HepG2 (cell line): ENCODE data around the gene MMP24OS. TPM values are rescaled to one million over a fixed set of nuclear protein-coding genes. Genes with fewer than 3 reads are reported as not detected.
A peak's percentile ranks its signal among the peaks of the same experiment; 100 is the strongest.

Experiments
- BRD4 ChIP-seq: sonication (generic); formaldehyde crosslinking; IDR thresholded peaks from 2 replicates; pipeline ENCODE4 v1.4.0; 2020; ENCODE audit warnings: missing genetic modification reagents
- CSRNP1 ChIP-seq: sonication (generic); formaldehyde crosslinking; IDR thresholded peaks from 2 replicates; pipeline ENCODE4 v1.8.1; 2023; ENCODE audit warnings: mild to moderate bottlenecking, missing genetic modification reagents
- EEA1 ChIP-seq: sonication (generic); formaldehyde crosslinking; IDR thresholded peaks from 2 replicates; pipeline ENCODE4 v1.5.1; 2020; ENCODE audit warnings: mild to moderate bottlenecking, missing genetic modification reagents, borderline replicate concordance
- ELF1 ChIP-seq: sonication (generic); formaldehyde crosslinking; IDR thresholded peaks from 2 replicates; pipeline ENCODE4 v1.4.0; 2020; ENCODE audit warnings: missing genetic modification reagents
- NFE2L2 ChIP-seq: fragments of 150-350 bp; IDR thresholded peaks from 2 replicates; pipeline ENCODE4 v1.6.1; 2014; ENCODE audit warnings: low read length
- REST ChIP-seq, 2 experiments: IDR thresholded peaks; 2 replicates each; pipeline ENCODE4 v1.6.1; 2011 to 2012; ENCODE audit warnings: low read length in 2 of 2, borderline replicate concordance in 1 of 2, low read depth in 1 of 2, mild to moderate bottlenecking in 1 of 2, moderate library complexity in 1 of 2
- SNAPC4 ChIP-seq: sonication (generic); formaldehyde crosslinking; IDR thresholded peaks from 2 replicates; pipeline ENCODE4 v1.4.0; 2020; ENCODE audit warnings: mild to moderate bottlenecking, missing genetic modification reagents
- THAP9 ChIP-seq: sonication (generic); formaldehyde crosslinking; IDR thresholded peaks from 2 replicates; pipeline ENCODE4; 2020; ENCODE audit warnings: missing genetic modification reagents, mild to moderate bottlenecking, borderline replicate concordance
- ZBTB4 ChIP-seq: sonication (generic); formaldehyde crosslinking; IDR thresholded peaks from 2 replicates; pipeline ENCODE4 v1.4.0; 2020; ENCODE audit warnings: missing genetic modification reagents, mild to moderate bottlenecking, borderline replicate concordance
- ZNF207 ChIP-seq: fragments of 450-650 bp; IDR thresholded peaks from 2 replicates; pipeline ENCODE4 v1.6.1; 2016; ENCODE audit warnings: antibody characterized with exemption, borderline replicate concordance
- ZNF383 ChIP-seq: sonication (generic); formaldehyde crosslinking; IDR thresholded peaks from 2 replicates; pipeline ENCODE4 v1.4.0; 2020; ENCODE audit warnings: missing genetic modification reagents, mild to moderate bottlenecking, borderline replicate concordance
- ZNF724P ChIP-seq: sonication (generic); formaldehyde crosslinking; IDR thresholded peaks from 2 replicates; pipeline ENCODE4 v1.8.0; 2022; ENCODE audit warnings: missing genetic modification reagents, borderline replicate concordance
- polyA plus RNA-seq, 8 experiments: library from polyadenylated mRNA; depleted of rRNA in 3 of 8; stranded (reverse) in 7 of 8; unstranded in 1 of 8; fragments of >200 nt; fragmentation: Illumina TruSeq in 4 of 8; extraction: Trizol in 4 of 8; gene quantifications; 2 replicates each; pipeline versions ENCODE4 v1.2.1 to v1.2.3, GENCODE V29; 2011 to 2016; ENCODE audit warnings: low read depth in 4 of 8, missing spikeins in 1 of 8, mixed read lengths in 1 of 8; ENCODE audit not compliant: insufficient read depth in 1 of 8
- total RNA-seq, 5 experiments: library from RNA; depleted of rRNA; stranded (reverse); fragments of >200 nt; fragmentation: Illumina TruSeq; extraction: Trizol; gene quantifications; 2 replicates each; pipeline ENCODE4 v1.2.3, GENCODE V29; 2016; ENCODE audit warnings: low read depth in 1 of 5

Gene MMP24OS
- total and polyA plus RNA-seq, 2 of the 13 experiments (the other 11 are each of a cell fraction or from before 2014, with no cell fraction given), result 6.0 to 8.5 TPM

- TF ChIP-seq THAP9 (CRISPR knock-in tag), result no peak
- TF ChIP-seq SNAPC4, result no peak
- no peak for TF ChIP-seq ZBTB4 (CRISPR knock-in tag)
- TF ChIP-seq CSRNP1, result no peak
- TF ChIP-seq ZNF724P (CRISPR knock-in tag), result 0 out of 2 replicates have a peak, but pooled peaks have one; percentile 16
- TF ChIP-seq REST (IDR thresholded peaks at IDR 0.05; ENCODE audit: borderline replicate concordance in 1 of 2, low read depth in 1 of 2, low read length in 2 of 2), result no peak
- TF ChIP-seq ZNF207, result peak; percentile 9; the same call in 1 of the 2 replicates
- 0 out of 2 replicates have a peak, but pooled peaks have one; percentile 7 for TF ChIP-seq ELF1 (CRISPR knock-in tag)
- no peak for TF ChIP-seq BRD4
- TF ChIP-seq EEA1 (CRISPR knock-in tag), result no peak
- peak; percentile 97 for TF ChIP-seq NFE2L2
- no peak for TF ChIP-seq ZNF383
Measured at GRCh38 chr20:35285806-35286076, 7.8 kb upstream of the MMP24OS start (continued).
